Activated CD8-positive, alpha-beta T cell treated with anti-CD3 and anti-CD28 coated beads, Interleukin-2, amount 10 ng/mL, durations not matched to agents 7 days and 5 days (primary cell): ENCODE results near the gene SOX1. TPM values are rescaled to one million over a fixed set of nuclear protein-coding genes. Genes with fewer than 3 reads are reported as not detected.

ENCODE experiments used
- ATAC-seq: fragments of 150-1000 bp; cut with Tn5 transposase; one replicate; pipeline ENCODE4 v1.10.0; 2021; ENCODE audit warnings: moderate library complexity
- CTCF ChIA-PET: fragments of 350-600 bp; sonication (Branson Sonifier 250); formaldehyde crosslinking; loops from one replicate; lab custom pipeline; 2021; ENCODE audit warnings: antibody characterized with exemption; lab: Charles Lee
- POLR2A ChIA-PET: fragments of 350-600 bp; sonication (Branson Sonifier 250); formaldehyde crosslinking; loops from one replicate; lab custom pipeline; 2021; ENCODE audit warnings: antibody characterized with exemption; lab: Charles Lee
- DNase-seq: peaks from one replicate; pipeline ENCODE4 v3.0.0-alpha.2; 2020
- H3K27ac Mint-ChIP-seq: one replicate; pipeline ENCODE4 v1.8.0; 2021; ENCODE audit warnings: mild to moderate bottlenecking, mixed read lengths
- H3K27me3 Mint-ChIP-seq: one replicate; pipeline ENCODE4 v1.8.0; 2021; ENCODE audit warnings: low read depth, mixed read lengths
- H3K36me3 Mint-ChIP-seq: one replicate; pipeline ENCODE4 v1.8.0; 2021; ENCODE audit warnings: low read depth, mixed read lengths
- H3K4me1 Mint-ChIP-seq: one replicate; pipeline ENCODE4 v1.8.0; 2021; ENCODE audit warnings: low read depth, mixed read lengths
- H3K4me3 Mint-ChIP-seq: one replicate; pipeline ENCODE4 v1.8.0; 2021; ENCODE audit warnings: mild to moderate bottlenecking, mixed read lengths
- H3K9me3 Mint-ChIP-seq: one replicate; pipeline ENCODE4 v1.8.0; 2022; ENCODE audit warnings: mixed read lengths; ENCODE audit not compliant: insufficient read depth
- total RNA-seq, 2 experiments: library from RNA; stranded (reverse); gene quantifications; one replicate each; pipeline ENCODE4 v1.2.3, GENCODE V29; 2021

Gene SOX1
- total RNA-seq, 2 experiments from 2014 or later, result not detected

DNA sequence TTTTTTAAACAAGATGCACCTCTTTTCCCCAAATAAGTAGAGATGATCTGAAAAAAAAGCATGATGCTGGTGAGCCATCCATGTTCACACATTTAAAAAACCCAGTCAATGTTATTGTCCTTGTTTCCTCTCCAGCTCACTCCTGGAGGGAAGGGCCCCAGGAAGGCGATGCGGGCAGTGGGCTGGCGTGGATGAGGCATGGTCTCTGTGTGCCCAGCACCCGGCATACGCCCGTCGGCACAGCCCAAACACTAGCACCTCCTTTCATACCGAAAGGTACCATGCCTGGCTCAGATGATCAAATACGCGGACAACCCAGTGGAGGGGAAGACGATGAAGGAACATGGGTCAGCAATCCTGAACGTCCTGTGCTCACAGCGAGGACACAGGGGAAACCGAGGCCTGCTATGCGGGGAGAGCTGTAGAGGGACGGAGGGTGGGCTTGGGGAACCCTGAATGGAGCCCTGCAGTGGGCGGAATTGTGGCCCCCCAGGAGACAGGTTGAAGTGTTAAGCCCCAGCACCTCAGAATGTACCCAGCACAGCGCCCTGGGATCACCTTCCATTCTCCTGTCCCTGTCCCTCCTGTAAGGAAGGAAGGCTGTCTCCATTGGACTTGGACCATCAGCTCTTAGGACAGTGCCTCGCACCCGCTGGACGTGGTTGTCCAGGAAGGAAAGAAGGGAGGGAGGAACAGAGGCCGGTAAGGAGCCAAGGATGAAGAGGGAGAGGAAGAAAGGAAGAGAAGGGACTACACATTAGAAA, 49.4 kb downstream of the SOX1 start:
- peaks cover 5% of the 10 kb centered on the region for H3K4me1 Mint-ChIP-seq
- no peak for ATAC-seq
- no peak overlapping the region for H3K27ac Mint-ChIP-seq
- no peak overlapping the region for H3K4me3 Mint-ChIP-seq
- H3K27me3 Mint-ChIP-seq, result no peaks in the 10 kb centered on the region
- H3K36me3 Mint-ChIP-seq, result no peaks in the 10 kb centered on the region
- DNase-seq, result no peak
- H3K9me3 Mint-ChIP-seq, result no peaks in the 10 kb centered on the region
- ChIA-PET CTCF (no interaction called here), POLR2A (no interaction called here)

- H3K27me3 Mint-ChIP-seq, result no peaks in the 10 kb centered on the region
- H3K4me1 Mint-ChIP-seq, result peaks cover 5% of the 10 kb centered on the region
- CTCF ChIA-PET, result no interaction called here
- H3K36me3 Mint-ChIP-seq, result no peaks in the 10 kb centered on the region
- no peak for DNase-seq
- POLR2A ChIA-PET, result no interaction called here
- no peaks in the 10 kb centered on the region for H3K9me3 Mint-ChIP-seq
- ATAC-seq, result no peak
- H3K27ac Mint-ChIP-seq, result no peak overlapping the region
- H3K4me3 Mint-ChIP-seq, result no peak overlapping the region
These were observed 50.5 kb downstream of the SOX1 start for GRCh38 chr13:112117258-112117954.

- Mint-ChIP-seq H3K4me3 (no peak overlapping the region), H3K4me1 (peaks cover 5% of the 10 kb centered on the region), H3K9me3 (no peaks in the 10 kb centered on the region), H3K27ac (no peak overlapping the region), H3K36me3 (no peaks in the 10 kb centered on the region), H3K27me3 (no peaks in the 10 kb centered on the region)
- ATAC-seq (no peak), DNase-seq (no peak)
- ChIA-PET POLR2A (no interaction called here), CTCF (no interaction called here)
These were observed 51.0 kb downstream of the SOX1 start for GRCh38 chr13:112117955-112118302.

DNA sequence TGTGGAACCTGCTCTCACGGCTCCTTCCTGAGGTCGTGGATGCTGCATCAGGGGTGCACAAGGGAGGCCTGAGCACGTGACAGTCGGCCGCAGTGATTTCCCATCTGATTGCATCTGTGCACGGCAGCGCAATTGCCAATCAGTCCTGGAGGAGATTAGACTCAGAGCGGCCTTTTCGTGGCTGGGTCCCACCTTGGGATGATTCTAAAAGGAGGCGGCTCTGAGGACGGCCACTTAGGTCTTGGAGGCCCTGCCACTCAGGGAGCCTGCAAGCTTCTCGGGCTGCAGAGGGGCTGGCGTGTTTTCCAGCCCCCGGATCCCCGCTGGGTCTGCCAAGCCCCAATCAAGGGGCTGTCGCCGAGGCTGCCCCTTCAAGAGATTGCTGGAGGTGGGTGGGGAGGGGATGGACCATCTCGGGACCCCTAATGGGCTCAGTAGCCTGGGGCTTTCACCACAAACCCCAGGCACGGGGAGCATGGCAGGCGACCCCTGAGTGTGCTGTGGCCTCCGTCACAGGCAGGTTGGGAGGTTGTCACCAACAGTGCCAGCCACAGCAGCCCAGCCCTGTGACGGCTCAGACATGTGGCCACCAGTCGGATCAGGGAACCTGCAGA, 51.6 kb downstream of the SOX1 start:
- no peaks in the 10 kb centered on the region for H3K36me3 Mint-ChIP-seq
- no peak overlapping the region for H3K27ac Mint-ChIP-seq
- ChIA-PET CTCF (no interaction called here), POLR2A (no interaction called here)
- no peak for DNase-seq
- no peak for ATAC-seq
- no peak overlapping the region for H3K4me3 Mint-ChIP-seq
- no peaks in the 10 kb centered on the region for H3K27me3 Mint-ChIP-seq
- peaks cover 5% of the 10 kb centered on the region for H3K4me1 Mint-ChIP-seq
- H3K9me3 Mint-ChIP-seq, result no peaks in the 10 kb centered on the region

- no peaks in the 10 kb centered on the region for H3K36me3 Mint-ChIP-seq
- H3K4me1 Mint-ChIP-seq, result peaks cover 3% of the 10 kb centered on the region
- ChIA-PET POLR2A (no interaction called here), CTCF (no interaction called here)
- ATAC-seq, result no peak
- no peak for DNase-seq
- H3K27ac Mint-ChIP-seq, result no peak overlapping the region
- peaks cover 3% of the 10 kb centered on the region for H3K27me3 Mint-ChIP-seq
- no peaks in the 10 kb centered on the region for H3K9me3 Mint-ChIP-seq
- no peak overlapping the region for H3K4me3 Mint-ChIP-seq
These were observed 52.5 kb downstream of the SOX1 start for GRCh38 chr13:112119192-112120030.

- no peak overlapping the region for H3K27ac Mint-ChIP-seq
- H3K36me3 Mint-ChIP-seq, result no peaks in the 10 kb centered on the region
- H3K27me3 Mint-ChIP-seq, result peaks cover 3% of the 10 kb centered on the region
- H3K9me3 Mint-ChIP-seq, result no peaks in the 10 kb centered on the region
- ChIA-PET CTCF (no interaction called here), POLR2A (no interaction called here)
- no peak overlapping the region for H3K4me3 Mint-ChIP-seq
- DNase-seq (no peak), ATAC-seq (no peak)
- H3K4me1 Mint-ChIP-seq, result no peaks in the 10 kb centered on the region
These were observed 53.1 kb downstream of the SOX1 start for GRCh38 chr13:112120031-112120373.
